Measurements from ENCODE around the gene TUBGCP3.

- TF ChIP-seq EGR1 (conservative IDR thresholded peaks at IDR 0.05): no peak
- no peak for TF ChIP-seq TOE1 (IDR thresholded peaks at IDR 0.05; ENCODE audit: borderline replicate concordance)
- no peak for TF ChIP-seq TOE1 (CRISPR knock-in tag; IDR thresholded peaks at IDR 0.05; ENCODE audit: borderline replicate concordance, low read depth)
- TF ChIP-seq ZNF512 (tag; IDR thresholded peaks at IDR 0.05): no peak
- TF ChIP-seq FOXM1 (IDR thresholded peaks at IDR 0.05; ENCODE audit: low read depth): no peak
- TF ChIP-seq FOXM1 (CRISPR knock-in tag; IDR thresholded peaks at IDR 0.05; ENCODE audit: low read depth): no peak
- no peak for TF ChIP-seq ZNF239 (CRISPR knock-in tag; IDR thresholded peaks at IDR 0.05)
- TF ChIP-seq EP300 (IDR thresholded peaks at IDR 0.05; ENCODE audit: low read length): no peak
- TF ChIP-seq POLR2A (conservative IDR thresholded peaks at IDR 0.05): no peak
These were observed 49.3 kb upstream of the TUBGCP3 start for GRCh38 chr13:112637017-112637801.
